Measurements from ENCODE around the gene HIP1.

DNA sequence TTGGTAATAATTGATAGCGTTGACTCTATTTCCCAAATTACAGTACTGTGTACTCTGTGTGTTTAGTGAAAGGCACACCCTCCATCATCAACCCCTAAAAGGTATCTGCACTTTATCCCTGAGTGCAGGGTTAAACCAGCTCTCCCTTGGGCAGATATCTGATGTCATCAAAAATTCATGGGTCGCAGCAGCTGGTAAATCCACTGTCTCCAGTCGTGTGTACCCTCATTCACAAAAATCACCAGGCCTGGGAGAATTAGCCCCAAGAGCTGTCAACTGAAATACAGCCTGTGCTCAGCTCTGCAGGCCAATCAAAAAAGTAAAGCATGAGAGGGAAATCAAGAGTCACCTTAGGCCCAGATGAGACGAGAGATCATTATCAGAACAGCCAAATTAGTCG is 103.7 kb downstream of the HIP1 start:
- TF ChIP-seq MYC (IDR thresholded peaks at IDR 0.05; ENCODE audit: low read depth, low read length) = no peak
- TF ChIP-seq CTCF (IDR thresholded peaks at IDR 0.05; ENCODE audit: low read depth, low read length) = no peak
- no peak for TF ChIP-seq POLR2A (IDR thresholded peaks at IDR 0.05; ENCODE audit: extremely low read depth, insufficient read length)
- TF ChIP-seq, protein P1, sequence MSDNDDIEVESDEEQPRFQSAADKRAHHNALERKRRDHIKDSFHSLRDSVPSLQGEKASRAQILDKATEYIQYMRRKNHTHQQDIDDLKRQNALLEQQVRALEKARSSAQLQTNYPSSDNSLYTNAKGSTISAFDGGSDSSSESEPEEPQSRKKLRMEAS (IDR thresholded peaks at IDR 0.05; ENCODE audit: low read depth, low read length) = no peak
